ENCODE data around the gene NEK6.
A peak's percentile ranks its signal among the peaks of the same experiment; 100 is the strongest.

NEK6 gene

DNA sequence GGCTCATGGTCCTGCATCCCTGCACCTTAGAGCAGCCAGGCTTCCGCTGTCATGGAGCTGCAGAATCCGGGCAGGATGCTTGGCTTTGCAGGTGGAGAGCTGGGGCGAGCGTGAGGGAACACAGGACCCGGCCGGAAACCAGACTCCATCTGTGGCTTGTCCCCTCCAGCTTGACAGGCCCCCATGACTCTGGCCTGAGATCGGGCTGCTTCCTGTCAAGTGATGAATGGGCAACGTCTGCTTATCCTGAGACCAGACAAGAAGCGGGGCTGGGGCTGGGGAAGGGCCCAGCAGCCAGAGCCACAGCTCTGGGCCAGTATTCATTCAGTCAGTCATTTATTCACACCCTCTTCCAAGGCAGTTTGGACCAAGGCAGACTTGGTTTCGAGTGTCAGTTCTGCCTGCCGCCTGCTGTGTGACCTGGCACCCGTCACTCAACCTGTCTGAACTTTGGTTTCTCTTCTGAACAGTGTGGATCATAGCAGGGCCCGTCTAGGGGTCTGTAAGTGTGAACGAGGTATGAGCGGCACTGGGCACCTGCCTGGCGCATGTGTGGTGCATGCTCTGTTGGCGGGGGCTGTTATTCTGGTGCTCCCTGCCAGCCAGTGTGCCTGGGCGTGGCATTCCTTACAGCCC is 37.5 kb downstream of the NEK6 start:
- DNase-seq: no peak

DNA sequence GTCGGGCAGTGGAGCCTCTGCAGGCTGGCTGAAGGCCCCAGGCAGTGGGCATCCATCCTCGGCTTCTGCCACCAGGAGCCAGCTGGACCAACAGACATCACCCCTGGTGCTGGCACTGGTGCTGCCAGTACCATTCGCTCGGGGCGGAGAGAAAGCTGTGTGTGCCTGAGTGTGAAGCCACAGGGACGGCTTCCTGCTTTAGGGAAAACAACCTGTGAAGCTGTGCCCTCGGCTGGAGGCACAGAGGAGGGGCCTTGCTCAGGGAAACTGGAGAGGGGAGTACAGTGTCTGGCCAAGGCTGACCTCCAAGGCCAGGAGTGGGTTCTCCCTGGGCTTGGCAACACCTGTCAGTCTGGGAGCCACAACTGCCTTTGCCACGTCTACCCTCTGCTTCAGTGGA is 38.3 kb downstream of the NEK6 start:
- DNase-seq: peak in 10 of 56 donors; percentile 17 to 49 (median 38)

DNA sequence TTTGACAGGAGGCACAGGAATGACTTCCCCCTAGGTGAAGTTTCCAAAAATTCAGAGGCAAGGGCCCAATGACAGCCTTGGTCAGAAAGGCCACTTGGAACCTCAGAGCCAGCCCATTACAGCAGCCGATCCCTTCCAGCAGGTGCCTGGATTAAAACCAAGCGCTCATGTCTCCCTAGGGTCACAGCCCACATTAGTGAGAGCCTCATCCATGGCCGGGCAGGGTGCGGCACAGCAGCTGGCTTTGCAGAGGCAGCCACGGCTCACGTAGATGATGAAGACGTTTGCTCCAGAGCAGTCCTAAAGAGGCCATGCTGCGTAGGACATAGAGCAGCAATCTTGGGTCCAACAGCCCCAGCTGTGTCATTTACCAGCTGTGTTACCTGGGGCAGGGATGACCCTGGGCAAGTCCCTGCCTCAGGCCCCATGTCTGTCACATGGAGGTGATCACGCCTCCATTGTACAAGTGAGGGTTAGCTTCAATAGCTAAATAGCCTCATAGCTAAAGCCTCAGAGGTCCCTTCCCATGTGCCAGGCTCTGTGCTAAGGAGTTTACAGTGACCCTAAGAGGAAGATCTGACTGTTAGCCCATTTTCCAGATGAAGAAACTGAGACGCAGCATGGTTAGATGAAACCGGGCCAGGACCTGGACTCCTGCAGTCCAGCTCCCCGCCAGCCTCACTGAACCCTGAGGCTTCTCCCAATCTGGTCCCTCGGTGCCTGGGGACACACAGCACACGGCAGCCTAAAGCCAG is 39.2 kb downstream of the NEK6 start:
- no peak for DNase-seq

DNA sequence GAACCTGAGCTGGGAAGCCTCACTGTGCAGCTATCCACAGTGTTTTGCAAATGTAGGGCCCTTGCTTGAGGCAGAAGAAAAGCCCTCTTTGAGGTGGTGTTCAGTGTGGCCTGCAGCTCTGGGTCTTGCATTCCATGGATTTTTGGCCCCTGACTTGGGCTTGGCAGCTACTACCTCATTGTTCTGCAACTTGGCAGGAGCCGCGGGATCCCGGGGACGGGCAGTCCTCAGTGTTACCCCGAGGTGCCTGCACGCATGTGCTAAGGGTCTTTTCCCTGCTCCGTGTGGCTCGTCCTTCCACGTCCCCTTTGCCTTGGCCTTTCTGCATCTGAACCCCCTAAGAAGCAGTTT is 39.8 kb downstream of the NEK6 start:
- peak in 38 of 56 donors; percentile 6 to 71 (median 38) for DNase-seq

DNA sequence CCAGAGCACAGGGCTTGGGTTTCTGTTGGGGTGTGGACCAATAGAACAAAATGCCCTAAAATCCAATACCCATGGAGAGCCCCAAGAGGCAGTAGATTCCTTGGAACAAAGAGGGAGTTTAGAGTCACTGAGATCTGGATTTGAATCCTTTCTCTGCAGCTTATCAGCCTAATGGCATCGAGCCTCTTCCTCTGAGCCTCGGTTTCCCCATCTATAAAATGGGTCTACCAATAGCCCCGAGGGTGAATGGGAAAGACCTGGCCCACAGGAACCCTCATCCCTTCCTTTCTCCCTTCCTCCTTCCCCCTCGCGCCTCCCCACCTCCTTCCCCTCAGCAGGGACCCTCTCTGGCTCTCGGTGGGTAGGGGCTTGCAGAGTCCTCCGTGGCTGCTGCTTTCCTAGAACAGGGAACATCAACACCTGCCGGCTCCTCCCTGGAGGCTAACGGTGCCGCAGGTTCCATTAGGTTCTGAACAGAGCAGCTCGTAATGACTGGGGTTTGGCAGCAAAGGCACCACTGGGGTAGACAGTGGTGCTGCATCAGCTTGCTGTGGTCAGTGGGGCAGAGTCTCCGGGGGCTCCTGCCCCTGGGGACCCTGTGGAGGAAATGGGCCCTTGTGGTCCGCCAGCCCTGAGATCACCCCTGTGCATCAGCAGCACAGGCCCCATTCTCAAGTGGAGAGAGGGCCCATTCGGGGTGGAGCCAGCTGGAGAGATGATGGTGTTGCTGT is 40.3 kb downstream of the NEK6 start:
- no peak for DNase-seq

DNA sequence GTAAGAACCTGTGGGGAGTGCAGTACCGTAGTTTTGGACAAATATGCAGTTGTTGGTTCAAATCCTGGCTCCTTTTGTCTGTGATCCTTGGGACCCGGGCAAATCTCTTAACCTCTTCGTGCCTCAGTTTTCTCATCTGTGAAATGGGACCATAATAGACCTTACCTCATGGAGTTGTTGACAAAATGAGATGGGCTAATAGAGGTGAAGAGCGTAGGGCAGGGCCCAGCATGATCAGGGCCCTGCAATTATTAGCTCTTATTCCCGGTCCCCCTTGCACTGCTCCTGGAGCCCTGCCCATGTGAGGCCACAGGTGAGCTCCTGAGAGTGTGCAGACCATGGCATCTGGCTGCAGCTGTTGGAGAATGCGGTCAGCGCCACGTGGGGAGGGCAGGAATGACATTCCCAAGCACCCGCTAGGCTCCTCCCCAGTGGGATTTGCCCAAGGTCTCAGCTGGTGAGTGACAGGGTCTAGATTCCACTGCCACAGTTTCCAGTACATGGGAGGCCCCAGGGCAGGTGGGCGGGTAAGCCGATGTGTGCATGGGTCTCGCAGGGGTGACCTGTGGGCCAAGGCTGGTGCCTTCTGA is 41.0 kb downstream of the NEK6 start:
- no peak for DNase-seq

DNA sequence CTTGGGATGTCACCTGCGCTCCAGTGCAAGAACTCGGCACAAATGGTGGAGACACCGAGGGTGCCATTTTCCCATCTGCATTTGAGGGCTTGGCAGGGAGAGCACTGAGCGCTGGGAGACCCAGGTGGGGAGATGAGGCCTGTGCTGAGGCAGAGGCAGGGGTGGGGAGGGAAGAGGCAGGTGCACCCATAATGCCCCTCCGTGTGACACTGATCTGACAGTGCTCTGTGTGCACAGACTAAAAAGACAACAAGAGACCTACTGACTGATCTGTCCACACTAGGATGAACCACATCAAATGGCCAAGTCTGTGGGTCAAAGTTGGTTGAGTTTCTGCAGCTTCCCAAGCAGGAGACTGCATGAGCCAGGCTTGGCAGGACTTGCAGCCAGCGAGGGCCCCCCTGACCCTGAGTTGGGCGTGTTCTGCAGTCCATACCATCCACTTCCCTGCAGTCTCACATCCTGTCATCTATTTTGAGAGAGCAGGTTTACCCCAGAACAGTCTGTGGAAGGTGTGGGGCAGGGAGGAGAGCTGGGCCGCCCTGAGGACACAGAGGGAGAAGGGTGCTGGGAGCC is 41.9 kb downstream of the NEK6 start:
- no peak for DNase-seq

DNA sequence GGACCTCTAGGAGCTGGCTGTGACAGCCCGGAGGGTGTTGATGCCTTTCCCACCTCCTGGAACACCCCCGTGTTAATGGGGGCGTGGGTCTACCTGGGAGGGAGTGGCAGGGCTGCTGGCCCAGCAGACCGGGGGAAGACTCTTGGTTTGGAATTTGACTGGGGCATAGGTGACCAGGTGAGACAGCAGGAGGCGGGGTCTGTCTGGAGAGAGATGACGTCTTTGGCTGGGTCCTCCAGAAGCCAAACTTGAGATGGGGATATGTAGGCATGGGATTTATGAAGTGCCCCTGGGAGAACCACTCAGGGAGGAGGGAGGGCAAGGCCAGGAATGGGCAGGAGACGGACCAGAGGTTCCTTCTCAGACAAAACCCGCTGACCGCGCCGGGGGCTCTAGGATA is 42.6 kb downstream of the NEK6 start:
- no peak for DNase-seq

DNA sequence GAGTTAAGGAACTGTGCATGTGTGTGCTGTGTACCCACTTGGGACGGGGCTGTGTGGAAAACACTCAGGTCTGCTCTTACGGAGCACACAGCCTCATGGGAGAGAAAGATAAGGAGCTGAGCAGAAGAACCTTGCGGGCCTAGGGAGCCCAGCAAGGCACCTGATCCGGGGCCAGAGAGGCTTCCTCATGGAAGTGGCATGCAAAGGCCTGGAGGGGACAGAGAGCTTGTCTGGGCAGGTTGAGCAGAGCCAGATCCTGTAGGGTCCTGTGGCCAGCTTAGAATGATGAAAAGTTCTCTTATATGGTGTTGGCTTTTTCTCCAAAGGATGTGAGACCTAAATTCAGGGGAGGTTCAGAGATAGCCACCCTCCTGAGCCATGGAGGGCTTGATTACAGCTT is 45.2 kb downstream of the NEK6 start:
- DNase-seq: no peak

DNA sequence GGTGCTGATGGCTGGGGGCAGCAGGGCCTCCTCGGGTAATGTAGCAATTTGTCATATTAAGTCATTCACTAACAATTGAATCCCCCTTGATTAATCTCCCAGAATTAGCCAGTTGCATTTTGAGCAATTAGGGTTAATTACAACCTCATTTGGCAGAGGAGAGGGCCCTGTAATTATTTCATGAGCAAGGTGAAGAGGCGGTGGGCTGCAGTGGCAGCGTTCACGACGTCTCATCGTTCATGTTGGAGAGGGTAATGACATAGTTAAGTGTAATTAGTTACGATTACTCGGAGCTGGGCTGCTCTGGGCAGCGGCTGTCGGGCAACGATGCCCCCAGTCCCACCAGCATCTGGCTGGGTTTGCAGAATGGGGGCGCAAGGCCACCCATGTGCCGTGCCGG is 46.0 kb downstream of the NEK6 start:
- DNase-seq: no peak

DNA sequence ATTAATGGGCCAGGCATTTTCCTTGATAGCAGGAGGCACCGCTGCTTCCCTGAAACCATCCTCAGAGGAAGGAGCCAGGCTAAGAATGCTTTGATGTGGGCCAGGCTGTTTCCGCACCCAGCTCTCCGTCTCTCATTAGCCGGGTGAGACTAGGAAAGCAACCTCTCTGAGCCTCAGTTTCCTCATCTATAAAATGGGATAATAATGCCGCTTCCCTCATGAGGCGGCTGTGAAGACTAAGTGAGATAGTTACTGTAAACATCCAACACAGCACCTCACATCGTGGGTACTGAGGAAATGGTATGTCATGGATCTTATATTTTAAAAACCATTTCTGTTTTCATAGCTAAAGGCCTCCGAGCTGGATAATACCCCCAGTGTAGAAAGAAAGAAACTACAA is 46.5 kb downstream of the NEK6 start:
- DNase-seq: no peak

DNA sequence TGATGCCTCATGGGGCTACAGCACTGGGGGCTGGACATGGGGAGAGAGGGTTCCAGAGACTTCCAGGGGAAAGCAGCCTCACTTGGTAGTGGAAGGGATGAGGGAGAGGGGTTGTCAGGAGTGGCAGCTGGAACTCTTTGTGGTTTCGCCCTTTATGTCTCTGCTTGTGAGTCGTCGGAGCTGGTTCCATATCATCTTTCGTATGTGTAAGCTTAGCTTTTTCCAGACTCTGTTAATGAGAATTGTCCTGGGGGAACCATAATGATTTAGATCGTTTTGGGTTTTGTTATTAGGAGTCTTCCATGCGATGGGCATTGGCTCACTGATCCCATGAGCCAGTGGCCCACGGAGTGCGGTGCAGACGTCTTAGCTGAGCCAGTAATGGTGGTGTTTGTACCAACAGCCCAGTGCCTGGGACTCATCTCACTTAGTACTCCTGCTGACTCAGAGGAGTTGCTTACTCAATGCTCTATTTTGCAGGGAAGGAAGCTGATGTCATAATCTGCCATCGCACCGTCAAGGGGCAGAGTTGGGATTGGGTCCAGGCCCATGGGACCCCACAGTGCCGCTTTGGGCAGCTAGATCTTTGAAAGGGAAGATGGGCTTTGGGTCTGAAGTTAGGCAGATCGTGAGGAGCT is 48.5 kb downstream of the NEK6 start:
- peak in 2 of 56 donors; percentile 6 to 32 for DNase-seq

DNA sequence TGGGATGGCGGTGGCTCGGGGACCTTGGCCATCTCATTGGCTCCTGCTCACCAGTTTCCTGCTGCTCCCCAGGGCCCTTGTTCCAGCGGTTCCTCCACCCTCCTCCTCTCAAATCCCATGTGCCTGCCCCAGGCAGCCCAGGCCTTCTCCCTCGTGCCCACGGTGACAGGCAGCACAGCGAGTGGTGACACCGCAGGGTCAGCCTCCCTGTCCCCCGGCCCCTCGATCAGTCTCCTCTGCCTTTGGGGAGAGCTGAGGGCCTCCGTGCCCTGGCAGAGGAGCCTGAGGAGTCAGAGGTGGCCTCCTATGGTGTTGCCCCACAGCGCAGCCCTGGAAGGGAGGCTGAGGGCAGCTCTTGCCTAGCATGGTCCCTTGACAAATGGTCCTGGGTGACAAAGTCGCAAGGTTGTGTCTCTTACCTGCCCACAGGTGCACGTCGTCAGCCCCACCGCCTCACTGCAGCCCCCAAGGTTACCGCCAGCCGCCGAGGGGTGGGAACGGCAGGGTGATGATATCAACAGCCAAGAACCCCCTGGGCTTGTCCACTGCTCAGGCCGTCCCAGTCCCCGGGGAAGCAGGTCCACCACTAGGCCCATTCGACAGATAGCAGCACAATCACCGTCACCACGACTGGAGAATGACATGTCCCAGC is 49.8 kb downstream of the NEK6 start:
- no peak for DNase-seq

DNA sequence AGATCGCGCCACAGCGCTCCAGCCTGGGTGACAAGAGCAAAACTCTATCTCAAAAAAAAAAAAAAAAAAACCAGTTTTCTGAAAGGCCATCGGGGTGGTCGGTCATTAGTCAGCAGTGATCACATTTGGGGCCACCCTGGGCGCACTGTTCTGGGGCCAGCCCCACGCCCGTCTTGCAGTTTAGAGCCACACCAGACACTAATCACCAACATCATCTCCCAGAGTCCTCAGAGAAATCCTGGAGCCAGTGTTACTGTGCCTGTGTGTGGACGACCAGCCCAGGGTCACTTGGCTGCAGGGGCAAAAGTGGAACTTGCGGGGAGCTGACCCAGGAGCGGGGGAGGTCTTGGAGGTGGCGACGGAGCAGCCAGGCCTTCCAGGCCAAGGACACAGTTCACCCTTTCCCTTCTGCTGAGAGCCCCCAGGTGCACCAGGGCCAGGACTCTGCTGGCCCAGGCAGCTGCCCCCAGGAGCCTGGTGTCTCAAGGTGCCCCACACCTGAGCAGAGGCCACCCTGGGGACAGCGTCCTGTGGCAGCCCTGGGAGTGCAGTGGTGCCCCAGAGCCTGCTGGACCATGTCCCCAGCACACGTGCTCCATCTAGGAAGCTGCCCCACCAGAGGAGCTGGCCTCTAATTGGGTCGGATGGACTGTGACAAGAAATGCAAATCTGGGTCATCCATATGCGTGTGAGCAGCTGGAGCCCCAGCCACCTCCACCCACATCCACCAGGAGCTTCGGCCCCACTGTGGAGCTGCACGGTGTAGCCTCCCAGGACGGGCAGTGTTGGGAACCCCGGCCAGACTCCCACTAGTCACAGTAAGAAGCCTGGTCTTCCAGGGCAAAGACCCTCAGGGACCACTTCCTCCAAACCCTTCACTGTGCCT is 51.1 kb downstream of the NEK6 start:
- DNase-seq: no peak

DNA sequence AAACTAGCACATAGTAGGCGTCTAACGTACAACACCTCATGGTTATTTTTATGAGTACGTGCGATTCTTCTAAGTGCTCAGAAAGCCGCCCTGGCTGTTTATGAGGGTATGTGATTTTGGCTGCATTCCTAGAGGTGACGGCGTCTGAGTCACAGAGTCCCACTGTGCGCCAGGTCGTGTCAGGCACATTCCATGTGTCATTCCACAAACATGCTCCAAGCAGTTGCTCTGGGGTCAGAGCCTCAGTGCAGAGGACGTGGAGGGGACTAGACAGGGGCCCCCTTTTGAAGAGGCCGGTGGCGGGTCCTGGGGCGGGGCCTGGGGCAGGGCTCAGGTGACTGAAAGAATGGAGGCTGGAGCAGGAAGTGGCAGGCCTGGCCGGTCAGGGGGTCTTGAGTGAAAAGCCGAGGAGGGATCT is 51.9 kb downstream of the NEK6 start:
- DNase-seq: no peak

DNA sequence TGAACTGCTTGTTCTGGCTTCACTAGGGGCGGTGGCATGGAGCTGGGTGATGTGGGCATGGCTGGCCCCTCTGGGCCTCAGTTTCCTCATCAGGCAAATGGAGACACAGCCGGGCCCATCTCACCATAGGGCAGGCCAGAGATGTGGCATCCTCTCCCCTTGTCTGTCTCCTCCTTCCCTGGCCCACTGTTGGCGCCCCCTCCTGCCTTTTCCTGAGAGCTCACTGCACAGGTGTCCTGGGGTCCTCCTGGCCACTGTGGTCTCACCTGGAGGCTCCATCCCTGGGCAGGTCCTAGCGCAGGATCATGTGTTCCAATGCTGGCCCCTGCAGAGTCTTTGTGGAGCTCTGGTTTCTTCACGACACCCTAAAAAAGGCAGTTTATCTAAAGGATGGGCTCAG is 53.5 kb downstream of the NEK6 start:
- no peak for DNase-seq

DNA sequence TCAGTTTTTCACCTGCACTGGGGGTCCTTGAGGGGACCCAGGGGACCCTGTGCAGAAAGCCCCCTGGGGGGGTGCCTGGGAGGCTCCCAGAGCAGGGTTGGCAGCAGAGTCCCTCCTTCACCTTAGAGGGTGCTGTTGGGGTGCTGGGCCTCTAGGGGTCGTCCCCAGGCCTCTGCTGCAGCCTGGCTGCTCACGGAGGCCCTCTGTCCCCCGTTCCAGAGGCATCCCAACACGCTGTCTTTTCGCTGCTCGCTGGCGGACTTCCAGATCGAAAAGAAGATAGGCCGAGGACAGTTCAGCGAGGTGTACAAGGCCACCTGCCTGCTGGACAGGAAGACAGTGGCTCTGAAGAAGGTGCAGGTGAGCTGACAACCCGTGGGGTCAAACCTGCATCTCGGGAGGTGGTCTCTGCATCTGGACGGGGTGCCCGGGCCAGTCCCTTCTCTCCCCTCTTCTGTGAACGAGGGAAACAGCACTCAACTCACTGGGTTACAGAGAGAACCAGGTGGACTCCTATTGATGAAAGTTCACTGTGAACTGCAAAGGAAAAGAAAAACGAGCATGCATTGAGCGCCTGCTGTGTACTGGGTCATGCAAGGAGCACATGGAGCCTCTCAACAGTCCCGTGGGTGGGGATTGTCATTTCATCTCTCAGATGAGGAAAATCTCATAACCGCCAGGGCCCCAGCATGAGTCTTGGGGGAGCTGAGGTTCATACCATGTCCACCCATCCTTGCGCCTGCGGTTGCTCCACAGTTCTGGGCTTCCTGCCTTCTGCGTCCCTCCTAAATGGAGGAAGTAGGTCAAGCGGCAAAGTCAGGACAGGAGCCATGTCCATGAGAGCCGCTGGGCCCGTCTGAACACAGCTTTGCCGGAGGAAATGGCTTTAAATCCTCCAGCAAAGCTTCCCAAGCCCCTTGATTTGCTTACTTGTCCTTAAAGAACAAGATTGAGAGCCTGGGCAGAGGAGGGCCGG is 54.8 kb downstream of the NEK6 start:
- DNase-seq: peak in 14 of 56 donors; percentile 18 to 63 (median 35)

DNA sequence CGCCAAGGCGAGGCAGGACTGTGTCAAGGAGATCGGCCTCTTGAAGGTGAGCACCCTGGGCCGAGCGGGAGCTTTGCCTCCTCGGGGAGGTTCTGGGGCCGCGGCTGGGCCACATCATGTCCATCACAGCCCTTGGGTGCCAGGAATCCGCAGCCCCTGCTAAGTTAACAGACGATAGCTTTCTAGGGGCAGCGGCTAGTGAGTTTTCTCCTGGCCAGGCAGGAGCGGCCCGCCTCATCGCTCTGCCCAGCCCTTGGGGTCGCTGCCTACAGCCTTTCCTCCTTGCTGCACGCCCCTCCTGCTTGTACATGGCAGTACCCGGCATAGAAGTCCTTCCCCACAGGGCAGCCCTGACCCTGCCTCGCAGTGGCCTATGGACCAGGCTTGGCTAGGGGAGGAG is 56.2 kb downstream of the NEK6 start:
- no peak for DNase-seq

DNA sequence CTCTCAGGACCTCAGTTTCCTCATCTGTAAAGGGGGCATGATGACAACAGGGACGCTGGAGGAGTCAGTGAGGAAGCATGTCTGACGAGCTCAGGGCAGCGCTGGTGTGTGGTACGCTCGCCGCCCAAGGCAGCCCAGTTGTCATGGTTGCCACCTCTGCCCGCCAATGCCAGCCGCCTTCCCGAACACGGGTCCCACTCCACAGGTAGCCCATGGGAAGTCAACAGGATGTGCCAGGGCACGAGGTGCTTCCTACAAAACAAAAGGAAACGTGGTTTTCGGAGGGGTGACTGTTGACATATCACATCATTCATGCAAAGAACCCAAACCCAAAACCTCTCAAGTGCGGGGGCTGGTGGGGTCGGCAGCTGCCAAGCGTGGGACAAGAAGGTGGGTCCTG is 58.1 kb downstream of the NEK6 start:
- DNase-seq: no peak

All from nucleus accumbens (tissue), 56 donors.